Measurements from ENCODE around the gene ADAMTS16.

ADAMTS16 gene

GRCh38 chr5:5209510-5210286 is 69.6 kb downstream of the ADAMTS16 start:
- no peak for DNase-seq (ENCODE audit: low spot score)
- TF ChIP-seq CTCF (IDR thresholded peaks at IDR 0.05) = no peak
- Histone ChIP-seq H3K4me3 (no peak overlapping the region), H3K27ac (no peak overlapping the region)

DNA sequence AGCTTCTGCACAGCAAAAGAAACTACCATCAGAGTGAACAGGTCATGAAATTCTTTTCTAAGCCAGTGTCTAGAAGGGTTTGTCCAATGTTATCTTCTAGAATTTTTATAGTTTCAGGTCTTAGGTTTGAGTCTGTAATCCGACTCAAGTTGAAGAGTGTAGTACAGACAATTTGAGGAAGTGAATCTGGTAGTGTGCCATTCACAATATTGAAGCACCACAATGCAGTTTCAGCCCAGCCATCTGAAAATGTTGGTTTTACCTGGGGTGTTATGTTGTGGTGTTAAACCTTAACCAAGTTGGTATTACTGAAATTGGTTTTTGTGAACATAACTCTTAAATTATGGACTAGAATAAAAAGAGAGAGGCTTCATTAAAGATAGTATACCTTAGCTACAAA is 77.2 kb downstream of the ADAMTS16 start:
- no peak overlapping the region for H3K27ac ChIP-seq
- no peak overlapping the region for H3K4me3 ChIP-seq
- no peak for DNase-seq (ENCODE audit: low spot score)
- no peak for TF ChIP-seq CTCF (IDR thresholded peaks at IDR 0.05)

- H3K4me3 ChIP-seq = no peak overlapping the region
- no peak for DNase-seq (ENCODE audit: low spot score)
- no peak for TF ChIP-seq CTCF (IDR thresholded peaks at IDR 0.05)
- no peak overlapping the region for H3K27ac ChIP-seq
These were observed 78.3 kb downstream of the ADAMTS16 start for GRCh38 chr5:5218396-5218795.

DNA sequence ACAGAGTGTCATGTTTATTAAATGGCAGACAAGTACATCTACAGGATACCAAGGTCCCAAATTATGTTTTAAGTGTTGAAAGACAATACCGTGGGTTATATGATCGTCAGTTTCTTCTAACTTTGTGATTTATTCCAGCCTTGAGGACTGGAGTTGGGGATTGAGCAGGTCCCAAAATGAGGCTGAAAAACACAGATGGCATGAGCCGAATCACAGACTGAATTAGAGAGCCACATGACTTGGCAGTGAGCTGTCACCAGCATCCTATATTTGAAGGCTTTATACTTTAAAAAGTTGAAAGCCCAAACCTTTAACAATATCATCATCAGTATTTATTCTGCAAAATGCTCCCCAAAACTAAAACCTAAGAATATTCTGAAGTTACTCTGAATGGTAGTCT is 79.4 kb downstream of the ADAMTS16 start:
- no peak for DNase-seq (ENCODE audit: low spot score)
- no peak overlapping the region for H3K4me3 ChIP-seq
- no peak overlapping the region for H3K27ac ChIP-seq
- TF ChIP-seq CTCF (IDR thresholded peaks at IDR 0.05) = no peak

- Histone ChIP-seq H3K4me3 (no peak overlapping the region), H3K27ac (no peak overlapping the region)
- no peak for DNase-seq (ENCODE audit: low spot score)
- TF ChIP-seq CTCF (IDR thresholded peaks at IDR 0.05) = no peak
These were observed 80.9 kb downstream of the ADAMTS16 start for GRCh38 chr5:5220901-5221631.

DNA sequence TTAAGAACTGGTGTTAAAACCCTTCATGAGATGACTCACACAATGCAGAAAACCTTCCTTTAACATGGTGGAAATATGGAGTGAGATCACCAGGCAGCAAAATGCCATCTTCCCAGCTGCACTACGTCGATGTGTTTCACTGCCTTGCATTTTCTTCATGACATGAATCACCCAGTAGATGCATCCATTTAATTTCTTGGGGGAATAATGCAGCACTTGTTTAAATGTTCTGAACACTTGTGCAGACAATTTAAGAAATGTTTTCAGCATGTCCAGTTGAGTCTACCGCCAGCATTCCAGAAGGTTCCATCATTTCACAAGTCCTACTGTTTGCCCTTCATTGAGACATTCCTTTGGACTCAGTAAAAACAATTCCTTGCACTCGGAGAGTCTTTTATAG is 81.6 kb downstream of the ADAMTS16 start:
- DNase-seq (ENCODE audit: low spot score) = no peak
- Histone ChIP-seq H3K4me3 (no peak overlapping the region), H3K27ac (no peak overlapping the region)
- TF ChIP-seq CTCF (IDR thresholded peaks at IDR 0.05) = no peak

- no peak for TF ChIP-seq CTCF (IDR thresholded peaks at IDR 0.05)
- Histone ChIP-seq H3K4me3 (no peak overlapping the region), H3K27ac (no peak overlapping the region)
- no peak for DNase-seq (ENCODE audit: low spot score)
These were observed 91.4 kb downstream of the ADAMTS16 start for GRCh38 chr5:5231576-5231975.

All from coronary artery (tissue), 2 donors.